HFFc6 (cell line): ENCODE measurements around the gene MRC1. TPM values are rescaled to one million over a fixed set of nuclear protein-coding genes. Genes with fewer than 3 reads are reported as not detected.

Source experiments
- DNase-seq: peaks from one replicate; pipeline ENCODE4 v3.0.0-alpha.2; 2018
- H3K27ac Mint-ChIP-seq: 2 replicates; pipeline ENCODE4 v1.8.0; 2020; ENCODE audit warnings: mild to moderate bottlenecking, mixed read lengths
- H3K27me3 Mint-ChIP-seq: 2 replicates; pipeline ENCODE4 v1.8.0; 2021; ENCODE audit warnings: mild to moderate bottlenecking, moderate library complexity, mixed read lengths; ENCODE audit not compliant: insufficient read depth
- H3K36me3 Mint-ChIP-seq: 2 replicates; pipeline ENCODE4 v1.8.0; 2021; ENCODE audit warnings: low read depth, mixed read lengths
- H3K4me1 Mint-ChIP-seq: 2 replicates; pipeline ENCODE4 v1.8.0; 2020; ENCODE audit warnings: low read depth, mixed read lengths
- H3K4me3 Mint-ChIP-seq: 2 replicates; pipeline ENCODE4 v1.8.0; 2020; ENCODE audit warnings: mild to moderate bottlenecking, moderate library complexity, mixed read lengths
- H3K9me3 Mint-ChIP-seq: 2 replicates; pipeline ENCODE4 v1.8.0; 2020; ENCODE audit warnings: mild to moderate bottlenecking, mixed read lengths
- CTCF ChIP-seq: fragments of 200-600 bp; sonication (generic); IDR thresholded peaks from 2 replicates; pipeline ENCODE4 v1.5.0; 2021; ENCODE audit warnings: antibody characterized with exemption, mild to moderate bottlenecking
- total RNA-seq, 6 experiments: library from RNA; stranded (reverse); fragmentation: NEBNext Ultra II Directional; extraction: Animal tissue kit (Norgen Biotek cat#: 25700); gene quantifications; 2 replicates in 1 of 6; 3 replicates in 5 of 6; pipeline ENCODE4 v1.2.3, GENCODE V29; 2021

MRC1 gene
- total RNA-seq, 6 experiments from 2014 or later = 0.02 to 0.06 TPM; not detected in 4

- Mint-ChIP-seq H3K27ac (no peak overlapping the region), H3K27me3 (no peaks in the 10 kb centered on the region), H3K9me3 (no peaks in the 10 kb centered on the region), H3K4me1 (peaks cover 34% of the 10 kb centered on the region), H3K4me3 (no peak overlapping the region), H3K36me3 (no peaks in the 10 kb centered on the region)
- DNase-seq = no peak
- TF ChIP-seq CTCF = no peak
Observed at GRCh38 chr10:17841050-17841449, 31.9 kb downstream of the MRC1 start.

DNA sequence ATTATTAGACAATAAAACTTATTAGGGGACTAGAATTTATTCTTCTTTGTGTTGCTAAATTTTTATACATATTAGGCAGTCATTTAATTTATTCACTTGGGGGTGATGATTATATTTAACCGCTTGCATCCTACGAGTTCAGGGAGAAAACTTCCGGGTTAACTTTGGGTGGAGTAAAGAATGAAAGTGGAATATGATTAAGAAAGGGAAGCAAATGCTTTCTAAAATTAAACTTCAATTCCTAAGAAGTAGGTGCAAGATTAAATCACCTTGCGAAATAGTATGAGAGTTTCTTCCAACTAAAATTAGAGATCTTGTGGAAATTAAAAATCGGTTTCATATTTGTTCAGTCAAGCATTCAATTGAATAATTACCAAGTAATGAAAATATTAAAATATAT is 33.5 kb downstream of the MRC1 start:
- Mint-ChIP-seq H3K27ac (no peak overlapping the region), H3K4me1 (peaks cover 24% of the 10 kb centered on the region), H3K36me3 (no peaks in the 10 kb centered on the region), H3K4me3 (no peak overlapping the region), H3K9me3 (no peaks in the 10 kb centered on the region), H3K27me3 (no peaks in the 10 kb centered on the region)
- no peak for DNase-seq
- no peak for TF ChIP-seq CTCF

DNA sequence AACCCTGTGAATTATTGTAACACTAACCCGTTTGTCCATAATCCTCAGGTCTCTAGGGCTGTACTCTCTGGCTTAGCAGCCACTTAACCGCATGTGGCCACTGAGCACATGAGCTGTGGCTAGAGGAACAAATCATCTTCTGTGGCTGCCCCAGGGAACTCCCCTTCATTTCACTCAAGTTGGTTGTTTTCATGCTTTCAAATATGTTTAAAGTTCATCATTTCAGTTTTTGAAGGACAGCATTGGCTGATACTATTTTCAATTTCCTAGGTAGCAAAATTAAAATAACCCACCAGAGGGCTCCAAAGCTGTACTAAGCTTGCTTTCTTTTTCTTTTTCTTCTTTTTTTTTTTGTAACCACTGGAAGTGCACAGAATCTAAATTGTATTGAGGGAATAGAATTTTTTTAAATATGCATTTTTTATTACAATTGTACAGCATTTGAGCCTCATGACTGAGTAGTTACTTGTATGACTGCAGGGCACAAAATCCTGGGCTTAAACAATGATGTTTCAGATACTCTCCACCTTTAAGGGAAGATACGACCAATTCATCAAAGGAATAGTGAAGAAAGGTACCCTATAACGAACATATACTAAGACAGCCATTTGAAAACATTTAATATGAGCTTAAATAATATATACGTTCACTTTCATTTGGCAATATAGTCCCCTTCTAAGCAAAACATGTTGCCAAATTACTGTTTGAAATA is 38.6 kb downstream of the MRC1 start:
- H3K4me1 Mint-ChIP-seq = peaks cover 8% of the 10 kb centered on the region
- H3K27ac Mint-ChIP-seq = no peak overlapping the region

GRCh38 chr10:17848646-17849045 is 39.5 kb downstream of the MRC1 start:
- Mint-ChIP-seq H3K4me3 (no peak overlapping the region), H3K4me1 (peaks cover 8% of the 10 kb centered on the region), H3K27ac (no peak overlapping the region), H3K27me3 (peaks cover 3% of the 10 kb centered on the region; the same call in 1 of the 2 replicates), H3K9me3 (no peaks in the 10 kb centered on the region), H3K36me3 (no peaks in the 10 kb centered on the region)
- DNase-seq = no peak
- TF ChIP-seq CTCF = no peak

More for the DNA sequence above, 38.6 kb downstream of the MRC1 start:
- Mint-ChIP-seq H3K27me3 (peaks cover 3% of the 10 kb centered on the region; the same call in 1 of the 2 replicates), H3K36me3 (no peaks in the 10 kb centered on the region), H3K4me3 (no peak overlapping the region), H3K9me3 (no peaks in the 10 kb centered on the region)
- DNase-seq = peak; percentile 23
- TF ChIP-seq CTCF = peak; percentile 75

GRCh38 chr10:17850501-17850900 is 41.4 kb downstream of the MRC1 start:
- Mint-ChIP-seq H3K27me3 (peaks cover 3% of the 10 kb centered on the region; the same call in 1 of the 2 replicates), H3K36me3 (no peaks in the 10 kb centered on the region), H3K4me1 (peaks cover 8% of the 10 kb centered on the region), H3K4me3 (no peak overlapping the region), H3K27ac (no peak overlapping the region), H3K9me3 (no peaks in the 10 kb centered on the region)
- no peak for DNase-seq
- TF ChIP-seq CTCF = no peak
